T1000 (cell line): ENCODE measurements around the gene VBP1.
"Not testable (repeated sequence)": the region's sequence is repeated elsewhere in the genome, so short reads cannot be mapped to it uniquely, and the experiment has no call there.

Source experiments
- DNase-seq: peaks from one replicate; lab custom pipeline; 2025; ENCODE audit warnings: mixed read lengths; lab: John Stamatoyannopoulos, UW

VBP1 gene

GRCh38 chrX:155263854-155264628 lies 47.8 kb downstream of the VBP1 start, which contains the start of gene RAB39B:
Gene RAB39B, minus strand, starts transcription at chrX:155264491. Its CDS starts 203 bp downstream, at chrX:155264288.
- DNase-seq, result peak; percentile 3

DNA sequence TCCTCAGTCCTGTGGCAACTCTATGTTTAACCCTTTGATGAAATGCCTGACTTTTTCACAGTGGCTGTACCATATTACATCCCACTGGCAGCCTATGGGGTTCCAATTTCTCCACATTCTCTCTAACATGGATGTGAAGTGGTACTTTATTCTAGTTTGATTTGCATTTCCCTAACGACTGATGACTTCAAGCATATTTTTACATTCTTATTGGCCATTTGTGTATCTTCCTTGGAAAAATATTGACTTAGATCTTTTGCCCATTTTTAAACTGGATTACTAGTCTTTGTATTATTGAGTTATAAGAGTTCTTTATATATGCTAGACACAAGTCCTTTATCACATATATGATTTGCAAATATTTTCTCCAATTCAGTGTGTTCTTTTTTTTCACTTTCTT lies 50.2 kb downstream of the VBP1 start:
- no peak for DNase-seq

- not testable (repeated sequence) for DNase-seq
Measured at GRCh38 chrX:155267995-155268394, 51.7 kb downstream of the VBP1 start.

GRCh38 chrX:155270969-155271368 lies 54.7 kb downstream of the VBP1 start:
- no peak for DNase-seq

GRCh38 chrX:155279873-155280272 lies 63.6 kb downstream of the VBP1 start:
- DNase-seq, result no peak
